CD1c-positive myeloid dendritic cell (primary cell): ENCODE data around the gene OR5H14.
"Not testable (repeated sequence)": the region's sequence is repeated elsewhere in the genome, so short reads cannot be mapped to it uniquely, and the experiment has no call there.

ENCODE experiments used
- DNase-seq: peaks from one replicate; pipeline ENCODE4 v3.0.0-alpha.2; 2016; ENCODE audit errors: extremely low spot score

Gene OR5H14

DNA sequence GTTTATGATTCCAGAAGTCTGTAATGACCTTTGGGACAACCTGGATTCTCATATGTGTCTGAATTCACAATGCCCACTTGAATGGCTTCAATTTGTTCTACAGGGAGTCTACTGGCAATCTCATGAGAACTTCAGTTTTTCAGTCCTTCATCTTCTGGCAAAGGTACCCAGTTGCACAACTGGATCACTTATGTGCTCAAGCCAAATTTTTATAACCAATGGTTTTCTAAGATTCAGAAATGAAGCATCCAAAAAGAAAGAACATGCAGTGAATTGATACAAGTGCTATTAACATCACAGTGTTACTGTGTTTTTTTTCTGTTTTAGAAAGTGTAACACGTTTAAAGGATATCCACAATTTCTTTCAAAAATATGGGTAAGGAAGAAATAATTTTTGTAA lies at the start of gene OR5H14:
Gene OR5H14 (plus strand): TSS at position 301 of the 400 bp plus-strand sequence. CDS start 1,907 bp downstream, outside the sequence.
- DNase-seq, result no peak

DNA sequence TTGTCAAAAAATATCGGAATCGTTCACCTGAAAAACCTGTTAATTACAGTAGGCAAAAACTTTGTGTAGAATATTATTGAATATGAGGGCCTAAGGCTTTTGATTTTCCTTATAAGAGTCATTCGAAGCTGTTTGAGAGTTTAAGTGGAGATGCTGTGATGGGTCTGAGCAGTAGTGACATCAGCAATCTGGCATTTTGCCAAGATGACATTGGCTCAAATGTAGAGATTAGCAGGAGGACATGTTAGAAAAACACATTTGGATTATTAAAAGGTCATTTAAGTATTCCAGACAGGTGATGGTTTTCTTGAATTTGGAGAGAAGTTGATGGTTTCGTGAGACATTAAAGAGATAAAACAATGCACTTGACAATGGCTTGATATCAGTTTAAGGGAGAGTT lies 47.4 kb upstream of the OR5H14 start:
- DNase-seq, result no peak

DNA sequence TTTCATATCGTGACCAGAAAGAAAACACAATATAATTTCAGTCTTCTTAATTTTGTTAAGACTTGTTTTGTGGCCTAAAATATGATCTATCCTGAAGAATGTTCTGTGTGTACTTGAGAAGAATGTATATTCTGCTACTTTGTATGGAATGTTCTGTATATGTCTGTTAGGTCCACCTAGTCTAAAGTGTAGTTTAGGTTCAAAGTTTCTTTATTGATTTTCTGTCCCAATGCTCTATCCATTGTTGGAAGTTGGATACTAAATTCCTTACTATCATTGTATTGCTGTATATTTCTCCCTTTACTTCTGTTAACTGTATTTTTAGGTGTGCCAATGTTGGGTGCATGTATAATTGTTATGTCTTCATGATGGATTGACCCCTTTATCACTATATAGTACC lies 39.1 kb upstream of the OR5H14 start:
- DNase-seq, result no peak

DNA sequence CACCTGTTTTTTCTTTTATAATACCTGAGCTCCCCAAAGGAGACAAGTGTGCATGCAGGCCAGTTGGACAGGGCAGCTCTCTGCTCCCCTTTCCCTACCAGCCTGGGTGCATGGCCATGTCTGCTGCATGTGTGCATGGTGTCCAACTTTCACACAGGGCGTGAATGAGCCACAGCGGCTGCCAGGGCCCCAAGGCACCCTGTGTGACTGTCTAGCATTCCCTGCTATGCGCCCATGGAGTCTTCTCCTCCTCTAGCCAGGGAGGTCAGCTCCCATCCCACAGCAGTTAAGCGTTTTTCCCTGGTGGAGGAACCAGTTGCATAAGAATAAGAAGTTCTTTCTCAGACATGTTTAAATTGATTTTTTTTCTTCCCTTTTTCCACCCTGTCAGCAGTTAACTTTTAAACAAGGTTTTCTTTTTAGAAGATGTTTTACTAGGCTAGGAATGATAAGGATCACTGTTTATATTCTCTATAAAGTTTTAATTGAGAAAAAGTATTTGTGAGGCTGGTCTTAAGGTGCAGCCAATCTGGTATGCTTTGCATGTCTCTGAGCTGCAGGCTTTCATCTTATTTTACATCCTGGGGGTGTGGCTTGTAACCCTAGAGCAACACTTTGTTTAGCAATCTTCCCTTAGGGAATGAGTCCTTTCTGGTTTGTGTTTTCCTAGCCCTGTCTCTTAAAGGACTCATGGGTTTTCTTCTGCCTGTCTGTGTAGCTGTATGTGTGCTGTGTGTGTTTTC lies 37.3 kb upstream of the OR5H14 start:
- no peak for DNase-seq

DNA sequence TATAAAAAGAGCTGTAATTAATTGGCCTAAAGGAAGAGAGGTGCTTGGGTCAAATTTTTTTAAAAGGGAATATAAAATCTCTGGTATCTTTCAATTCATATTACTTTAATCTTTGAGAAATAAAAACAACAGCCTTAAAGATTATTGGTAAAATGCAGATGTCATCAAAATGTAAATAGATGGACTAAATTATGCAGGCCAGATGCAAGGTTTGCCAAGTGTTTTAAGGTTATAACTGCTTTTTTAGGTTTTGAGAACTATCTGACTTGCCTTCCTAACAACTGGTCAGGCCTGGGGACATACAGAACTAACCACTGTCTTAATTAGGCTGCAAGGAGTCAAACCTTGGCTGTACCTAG lies 36.8 kb upstream of the OR5H14 start:
- no peak for DNase-seq

DNA sequence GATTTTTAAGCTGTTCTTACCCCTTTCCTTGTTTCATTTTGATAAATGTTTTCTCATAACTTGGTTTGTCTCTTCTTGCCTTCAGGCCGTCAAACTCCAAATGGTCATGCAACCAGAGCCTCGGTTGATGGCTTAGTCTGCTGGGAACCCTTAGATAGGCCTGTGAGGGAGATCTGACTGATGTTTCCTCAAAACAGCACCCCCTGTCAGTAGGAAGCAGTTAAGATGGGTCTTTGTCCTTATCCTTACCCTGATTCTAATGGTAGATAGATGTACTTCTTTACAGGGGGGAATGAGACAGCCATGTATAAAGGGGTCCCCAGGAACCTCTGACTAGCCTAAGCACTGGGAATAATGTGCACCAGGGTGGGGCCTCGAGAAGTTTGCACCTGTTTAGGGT lies 33.0 kb upstream of the OR5H14 start:
- no peak for DNase-seq

DNA sequence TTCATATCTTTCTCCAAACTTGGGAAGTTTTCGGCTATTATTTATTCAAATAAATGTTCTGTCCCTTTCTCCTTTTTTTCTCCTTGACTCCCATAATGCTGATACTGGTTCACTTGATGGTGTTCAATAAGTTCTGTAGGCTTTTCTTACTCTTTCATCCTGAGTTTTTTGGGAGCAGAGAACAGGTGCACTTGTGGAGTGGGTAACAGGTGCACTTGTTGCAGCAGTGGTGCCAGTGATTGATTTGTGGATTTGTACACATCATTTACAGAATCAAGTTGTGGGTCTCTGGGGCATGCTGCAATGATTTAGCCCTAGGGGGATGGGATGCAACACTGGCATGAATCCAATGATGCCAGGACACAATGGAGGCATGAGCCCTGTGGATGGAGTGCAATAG lies 31.6 kb upstream of the OR5H14 start:
- no peak for DNase-seq

DNA sequence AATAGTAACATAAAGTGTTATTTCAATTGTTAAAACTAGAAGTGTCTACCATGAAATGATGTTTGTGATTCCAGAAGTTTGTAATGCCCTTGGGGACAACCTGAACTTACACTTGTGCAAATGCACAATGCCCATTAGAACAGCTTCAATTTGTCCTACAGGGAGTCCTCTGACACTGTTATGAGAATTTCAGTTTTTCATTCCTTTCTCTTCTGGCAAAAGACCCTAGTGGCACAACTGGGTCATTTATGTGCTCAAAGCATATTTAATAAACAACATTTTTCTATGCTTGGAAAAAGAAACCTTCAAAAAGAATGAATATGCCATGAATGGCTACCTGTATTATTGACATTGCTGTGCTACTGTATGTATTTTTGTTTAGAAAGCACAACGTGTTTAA lies 16.9 kb upstream of the OR5H14 start, which contains the start of gene OR5H1:
Gene OR5H1 (plus strand): TSS at position 301 of the 400 bp plus-strand sequence. CDS start 1,977 bp downstream, outside the sequence.
- no peak for DNase-seq

DNA sequence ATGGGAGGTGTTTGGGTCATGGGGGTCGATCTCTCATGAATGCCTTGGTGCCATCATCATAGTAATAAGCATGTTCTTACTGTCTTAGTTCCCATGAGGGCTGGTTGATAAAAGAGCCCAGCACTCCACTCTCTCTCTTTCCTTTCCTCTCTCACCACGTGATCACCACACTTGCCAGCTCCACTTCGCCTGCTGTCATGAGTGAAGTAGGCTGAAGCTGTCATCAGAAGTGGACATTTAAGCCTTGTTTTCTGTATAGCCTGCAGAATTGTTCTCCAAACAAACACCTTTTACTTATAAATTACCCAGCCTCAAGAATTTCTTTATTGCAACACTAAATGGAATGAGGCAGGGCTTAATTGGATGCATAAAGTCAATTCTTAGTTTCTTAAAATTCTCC lies 10.6 kb upstream of the OR5H14 start:
- DNase-seq, result no peak

DNA sequence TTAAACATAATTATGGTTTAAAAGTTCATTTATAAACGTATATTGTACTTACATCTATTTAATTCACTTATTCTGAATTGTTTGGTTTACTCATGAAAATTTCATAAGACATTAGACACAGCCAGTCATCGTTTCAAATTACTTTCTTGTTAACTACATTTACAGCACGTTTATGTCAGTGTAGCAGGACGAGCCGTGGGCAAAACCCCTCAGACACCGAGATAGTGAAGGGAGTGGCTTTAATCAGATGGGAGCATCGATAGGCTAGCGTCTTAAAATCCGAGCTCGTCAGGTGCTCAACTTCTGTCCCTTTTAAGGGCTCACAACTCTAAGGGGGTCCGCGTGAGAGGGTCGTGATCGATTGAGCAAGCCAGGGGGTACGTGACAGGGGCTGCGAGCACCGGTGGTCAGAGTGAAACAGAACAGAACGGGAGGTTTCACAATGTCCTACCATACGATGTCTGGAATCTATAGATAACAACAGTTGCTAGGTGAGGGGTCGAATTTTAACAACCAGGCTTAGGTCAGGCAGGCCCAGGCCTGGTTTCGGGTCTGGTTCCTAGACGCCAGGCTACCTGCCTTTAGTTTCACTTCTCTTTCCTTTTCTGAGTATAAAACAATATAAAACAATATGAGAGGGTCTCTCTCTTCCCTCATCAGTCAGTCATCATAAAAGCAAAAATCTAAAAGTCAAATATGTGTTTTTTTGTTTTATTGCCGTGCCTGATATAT lies 9.3 kb upstream of the OR5H14 start:
- not testable (repeated sequence) for DNase-seq

DNA sequence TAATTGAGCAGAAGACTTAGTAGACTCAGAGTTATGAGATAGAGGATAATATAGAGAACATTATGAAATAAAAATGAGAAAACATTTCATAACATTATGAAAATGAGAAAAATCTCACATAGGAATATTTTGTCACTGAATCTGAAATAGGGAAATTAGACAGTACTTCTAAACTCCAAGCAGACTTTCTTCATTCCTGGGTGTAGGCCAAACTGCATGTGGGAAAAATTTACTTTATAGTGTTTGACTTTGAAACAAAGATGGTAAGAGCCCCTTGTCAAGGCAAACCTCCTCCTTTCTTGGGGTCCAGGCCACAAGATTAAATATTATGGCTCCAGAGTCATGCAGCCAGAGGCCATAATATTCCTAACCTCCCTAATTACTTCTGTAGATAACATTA lies 6.7 kb upstream of the OR5H14 start:
- no peak for DNase-seq

DNA sequence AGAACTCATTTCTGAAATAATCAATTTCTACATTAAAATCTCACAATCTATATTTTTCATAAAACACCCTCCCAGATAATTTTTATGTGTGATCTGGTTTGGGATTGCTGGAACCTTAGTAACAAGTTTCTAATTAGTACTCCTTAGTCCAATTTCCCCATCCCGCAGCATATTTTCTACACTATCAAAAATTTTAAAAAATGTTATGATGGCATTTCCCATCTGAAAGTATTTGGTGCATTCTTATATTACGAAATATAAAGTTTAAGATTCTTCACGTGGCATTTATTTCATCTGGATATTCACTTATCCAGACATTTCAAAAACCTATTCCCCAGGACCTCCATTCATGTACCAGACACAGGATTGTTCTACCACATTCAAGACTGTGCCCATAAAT lies 1.5 kb downstream of the OR5H14 start:
- DNase-seq, result no peak

DNA sequence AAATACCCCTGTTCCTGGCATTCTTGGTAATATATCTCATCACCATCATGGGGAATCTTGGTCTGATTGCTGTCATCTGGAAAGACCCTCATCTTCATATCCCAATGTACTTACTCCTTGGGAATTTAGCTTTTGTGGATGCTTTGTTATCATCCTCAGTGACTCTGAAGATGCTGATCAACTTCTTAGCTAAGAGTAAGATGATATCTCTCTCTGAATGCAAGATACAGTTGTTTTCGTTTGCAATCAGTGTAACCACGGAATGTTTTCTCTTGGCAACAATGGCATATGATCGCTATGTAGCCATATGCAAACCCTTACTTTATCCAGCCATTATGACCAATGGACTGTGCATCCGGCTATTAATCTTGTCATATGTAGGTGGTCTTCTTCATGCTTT lies 2.2 kb downstream of the OR5H14 start:
- DNase-seq, result not testable (repeated sequence)

DNA sequence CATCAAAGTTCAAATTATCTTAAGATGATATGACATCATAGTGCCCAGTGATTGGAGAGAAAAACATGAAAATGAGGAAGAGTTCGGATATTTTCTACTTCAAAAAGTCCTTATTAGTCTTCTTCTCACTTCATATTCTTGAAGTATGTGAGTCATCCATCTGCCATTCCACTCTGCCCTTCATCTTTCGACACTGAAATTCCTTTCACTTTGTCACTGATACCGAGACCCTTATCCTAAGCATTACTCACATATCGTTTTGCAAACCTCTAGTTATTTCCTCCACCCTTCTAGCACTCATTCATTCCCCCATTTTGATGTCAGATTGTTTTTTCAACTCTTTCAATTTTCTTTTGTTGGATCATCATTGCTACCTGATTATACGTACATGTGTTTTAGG lies 4.0 kb downstream of the OR5H14 start:
- no peak for DNase-seq

DNA sequence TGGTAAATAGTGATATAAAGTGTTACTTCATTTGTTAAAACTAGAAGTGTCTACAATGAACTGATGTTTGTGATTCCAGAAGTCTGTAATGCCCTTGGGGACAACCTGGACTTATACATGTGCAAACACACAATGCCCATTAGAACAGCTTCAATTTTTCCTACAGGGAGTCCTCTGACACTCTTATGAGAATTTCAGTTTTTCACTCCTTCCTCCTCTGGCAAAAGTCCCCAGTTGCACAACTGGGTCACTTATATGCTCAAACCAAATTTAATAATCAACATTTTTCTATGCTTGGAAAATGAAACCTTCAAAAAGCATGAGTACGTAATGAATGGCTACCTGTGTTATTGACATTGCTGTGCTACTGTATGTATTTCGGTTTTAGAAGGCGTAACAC lies 19.1 kb downstream of the OR5H14 start, which contains the start of gene OR5H15:
Gene OR5H15 (plus strand): TSS at position 301 of the 400 bp plus-strand sequence. CDS start 2,004 bp downstream, outside the sequence.
- no peak for DNase-seq

DNA sequence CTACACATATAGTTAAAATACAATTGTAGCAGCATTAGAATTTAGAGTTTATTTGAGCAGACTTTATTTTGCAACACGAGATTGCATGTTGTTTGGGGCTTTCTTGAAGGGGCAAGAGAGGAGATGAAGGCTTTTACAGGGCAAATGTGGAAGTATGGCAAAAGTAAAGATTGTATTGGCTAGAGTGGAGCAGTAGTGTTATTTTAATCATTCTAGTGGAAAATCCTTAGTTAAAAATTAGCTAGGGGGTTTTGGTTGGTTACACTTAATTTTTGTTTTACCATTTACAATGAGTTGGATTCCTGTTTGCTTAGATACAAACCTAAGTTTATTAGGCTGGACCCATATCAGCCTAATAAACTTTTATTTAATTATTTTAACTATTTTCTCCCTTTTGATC lies 23.8 kb downstream of the OR5H14 start:
- no peak for DNase-seq

DNA sequence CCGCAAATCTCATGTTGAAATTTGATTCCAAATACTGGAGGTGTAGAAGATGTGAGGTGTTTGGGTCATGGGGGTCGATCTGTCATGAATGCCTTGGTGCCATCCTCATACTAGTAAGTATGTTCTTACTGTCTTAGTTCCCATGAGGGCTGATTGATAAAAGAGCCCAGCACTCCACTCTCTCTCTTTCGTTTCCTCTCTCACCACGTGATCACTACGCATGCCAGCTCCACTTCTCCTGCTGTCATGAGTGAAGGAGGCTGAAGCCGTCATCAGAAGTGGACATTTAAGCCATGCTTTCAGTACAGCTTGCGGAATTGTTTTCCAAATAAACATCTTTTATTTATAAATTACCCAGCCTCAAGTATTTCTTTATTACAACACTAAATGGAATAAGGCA lies 25.3 kb downstream of the OR5H14 start:
- no peak for DNase-seq

DNA sequence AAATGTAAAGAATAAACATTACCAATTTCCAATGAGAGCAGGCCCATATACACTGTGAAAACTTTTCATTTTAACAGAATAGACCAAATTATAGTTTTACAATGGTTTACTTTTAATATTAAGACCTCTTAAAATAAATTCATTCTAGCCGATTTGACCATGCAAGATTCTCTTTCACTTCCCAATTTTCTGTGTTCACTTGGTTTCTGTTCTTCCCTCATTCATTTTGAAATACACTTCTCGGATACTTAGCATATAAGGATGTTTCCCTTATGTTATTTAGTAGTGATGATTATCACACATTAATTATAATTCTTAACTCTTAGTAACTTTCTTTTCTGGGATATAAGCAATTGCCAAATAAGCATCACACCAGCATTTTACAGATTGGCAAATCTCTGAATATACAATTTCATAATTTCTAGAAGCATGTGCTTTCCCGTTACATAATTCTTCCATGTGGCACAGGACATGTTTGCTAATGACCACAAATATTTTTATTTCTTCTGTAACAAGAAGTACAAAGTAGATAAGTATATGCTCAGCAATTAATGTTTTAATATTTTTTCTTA lies 33.1 kb downstream of the OR5H14 start:
- DNase-seq, result peak; percentile 24

DNA sequence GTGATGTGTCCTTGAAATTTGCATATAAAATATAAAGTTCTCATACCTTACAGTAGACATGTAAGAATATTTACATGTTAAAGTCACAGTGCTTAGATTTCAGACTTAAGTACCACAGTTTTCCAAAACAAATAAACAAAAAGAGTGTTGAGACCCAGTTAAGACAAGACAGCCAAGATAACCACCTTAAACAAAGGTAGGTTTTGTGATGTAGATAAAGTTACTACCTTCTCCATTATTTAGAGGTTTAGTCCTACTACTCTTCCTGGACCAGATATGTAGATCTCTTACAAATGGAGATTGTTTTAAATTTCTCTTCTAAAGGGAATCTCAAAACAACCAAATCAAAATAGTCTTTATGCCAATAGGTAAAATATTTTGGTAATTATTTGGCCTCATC lies 34.9 kb downstream of the OR5H14 start:
- no peak for DNase-seq

DNA sequence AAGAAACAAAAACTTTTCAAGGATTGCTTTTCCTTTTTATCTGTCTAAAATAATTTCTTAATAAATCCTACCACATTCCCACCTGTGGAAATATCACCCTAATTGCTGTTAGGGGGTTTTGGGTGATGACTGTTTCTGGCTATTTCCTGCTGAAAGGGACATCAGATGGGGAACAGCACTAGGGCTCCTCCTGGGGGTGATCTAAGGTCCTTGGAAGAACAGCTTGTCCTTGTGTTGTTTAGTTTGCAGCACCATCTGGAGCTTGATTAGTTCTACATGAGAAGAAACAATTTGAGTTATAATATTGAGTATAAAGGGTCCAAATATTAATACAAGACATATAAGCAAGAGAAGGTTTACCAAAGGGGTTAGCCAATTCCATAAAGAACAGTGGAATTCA lies 37.9 kb downstream of the OR5H14 start:
- DNase-seq, result no peak

DNA sequence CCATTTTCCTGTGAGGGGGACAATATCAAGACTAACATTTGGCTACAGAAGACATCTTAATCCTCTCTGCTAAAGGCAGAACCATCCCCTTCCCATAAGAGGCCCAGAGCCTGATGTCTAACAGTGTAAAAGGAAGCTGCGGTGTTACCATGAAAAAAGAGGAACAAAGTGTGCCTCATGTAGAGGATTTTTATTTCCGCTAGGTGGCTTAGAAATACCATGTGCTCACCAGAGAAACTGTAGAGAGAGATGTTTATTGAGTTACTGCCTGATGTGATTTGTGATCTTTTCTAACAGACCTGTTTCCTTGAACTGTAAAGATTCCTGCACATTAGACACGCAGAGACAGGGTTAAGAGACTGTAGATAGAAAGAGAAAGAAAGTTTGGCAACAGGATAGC lies 41.3 kb downstream of the OR5H14 start:
- DNase-seq, result peak; percentile 11

DNA sequence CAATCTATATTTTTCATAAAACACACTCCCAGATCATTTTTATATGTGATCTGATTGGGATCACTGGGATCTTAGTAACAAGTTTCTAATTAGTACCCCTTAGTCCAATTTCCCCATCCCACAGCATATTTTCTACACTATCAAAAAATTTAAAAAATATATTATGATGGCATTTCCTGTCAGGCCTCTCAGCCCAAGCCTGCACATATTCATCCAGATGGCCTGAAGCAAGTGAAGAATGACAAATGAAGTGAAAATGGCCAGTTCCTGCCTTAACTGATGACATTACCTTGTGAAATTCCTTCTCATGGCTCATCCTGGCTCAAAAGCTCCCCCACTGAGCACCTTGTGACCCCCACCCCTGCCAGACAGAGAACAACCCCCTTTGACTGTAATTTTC lies 43.6 kb downstream of the OR5H14 start:
- not testable (repeated sequence) for DNase-seq

DNA sequence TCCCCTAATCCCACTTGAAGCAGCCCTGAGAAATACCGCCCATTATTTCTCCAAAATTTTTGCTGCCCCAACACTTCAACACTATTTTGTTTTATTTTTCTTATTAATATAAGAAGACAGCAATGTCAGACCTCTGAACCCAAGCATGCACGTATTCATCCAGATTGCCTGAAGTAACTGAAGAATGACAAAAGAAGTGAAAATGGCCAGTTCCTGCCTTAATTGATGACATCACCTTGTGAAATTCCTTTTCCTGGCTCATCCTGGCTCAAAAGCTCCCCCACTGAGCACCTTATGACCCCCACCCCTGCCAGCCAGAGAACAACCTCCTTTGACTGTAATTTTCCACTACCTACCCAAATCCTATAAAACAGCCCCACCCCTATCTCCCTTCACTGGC lies 49.0 kb downstream of the OR5H14 start:
- not testable (repeated sequence) for DNase-seq
